T-helper 1 cell treated with Interleukin-12 subunit alpha and Interleukin-12 subunit beta and Interleukin-4 antibody, amounts not matched to agents 30 ng/mL and 1 ng/mL, for 36 hours (primary cell): ENCODE data around the gene PDZRN3. TPM values are rescaled to one million over a fixed set of nuclear protein-coding genes. Genes with fewer than 3 reads are reported as not detected.

Experiments
- intact Hi-C: fragments of 100-400 bp; cut with micrococcal nuclease; formaldehyde crosslinking; loops from one replicate; pipeline ENCODE4 v1.15.1; 2024
- total RNA-seq: library from RNA; stranded (reverse); gene quantifications from 2 replicates; pipeline ENCODE4 v1.2.3, GENCODE V29; 2022

Gene PDZRN3
- total RNA-seq, 1 donor from 2014 or later = not detected

DNA sequence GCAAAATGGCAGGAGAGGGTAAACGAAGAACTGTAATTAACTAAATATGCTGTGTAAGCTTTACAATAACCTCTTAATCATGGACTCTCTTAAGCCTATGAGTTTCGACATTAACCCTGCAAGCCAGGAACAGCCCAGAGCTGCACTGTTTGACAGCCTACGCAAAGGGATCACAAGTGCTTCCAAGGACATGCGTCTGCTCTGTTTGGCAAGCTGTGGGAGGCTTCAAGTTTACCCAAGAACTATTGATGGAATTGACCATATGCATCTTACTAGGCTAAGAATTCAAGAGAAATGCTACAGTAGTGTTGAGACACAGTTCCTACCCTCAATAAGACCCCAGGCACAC lies 66.0 kb downstream of the PDZRN3 start:
- intact Hi-C loops = no loop called here

- intact Hi-C loops = no loop called here
Observed at GRCh38 chr3:73557986-73558726, 66.6 kb downstream of the PDZRN3 start.

DNA sequence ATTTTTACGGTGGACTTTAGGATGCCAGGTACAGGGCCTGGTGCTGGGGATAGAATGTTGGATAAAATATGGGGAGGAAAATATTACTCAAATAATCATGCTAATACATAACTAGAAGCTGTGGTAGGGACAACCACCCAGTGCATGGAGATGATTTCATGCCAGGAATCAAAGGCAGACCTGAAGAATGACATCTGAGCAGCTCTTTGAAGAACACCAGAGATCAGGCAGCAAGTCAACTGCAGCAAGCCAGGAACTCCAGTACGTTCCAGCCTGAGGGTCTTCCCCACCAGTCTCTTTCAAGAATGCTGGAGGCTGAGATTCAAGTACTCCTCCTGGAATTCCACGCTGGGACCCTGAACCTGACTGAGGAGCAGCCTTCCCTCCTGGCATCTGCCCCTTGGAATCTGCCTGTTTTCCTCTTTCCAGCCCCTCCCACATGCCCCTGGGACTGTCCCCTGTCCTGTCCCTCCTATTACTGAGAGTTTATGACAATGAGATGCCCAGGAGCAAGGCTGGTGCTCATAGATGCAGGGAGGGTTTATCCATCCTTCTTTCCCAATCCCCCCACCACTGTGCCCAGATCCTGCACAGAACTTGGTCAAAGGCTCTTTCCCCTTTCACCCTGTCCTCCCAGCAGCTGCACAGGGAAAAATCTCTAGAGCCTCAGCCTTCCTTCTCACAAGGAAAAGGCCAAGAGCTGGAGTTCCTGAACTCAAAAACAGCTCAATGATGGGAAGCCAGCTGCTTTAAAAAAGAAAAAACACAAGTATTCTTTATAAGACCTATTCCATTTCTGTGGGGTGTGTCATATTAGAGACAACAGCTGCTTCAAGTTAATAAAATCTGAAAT lies 68.0 kb downstream of the PDZRN3 start:
- intact Hi-C loops = no loop called here

GRCh38 chr3:73555076-73555475 lies 69.7 kb downstream of the PDZRN3 start:
- intact Hi-C loops = no loop called here

- intact Hi-C loops = no loop called here
Observed at GRCh38 chr3:73552700-73553099, 72.0 kb downstream of the PDZRN3 start.

DNA sequence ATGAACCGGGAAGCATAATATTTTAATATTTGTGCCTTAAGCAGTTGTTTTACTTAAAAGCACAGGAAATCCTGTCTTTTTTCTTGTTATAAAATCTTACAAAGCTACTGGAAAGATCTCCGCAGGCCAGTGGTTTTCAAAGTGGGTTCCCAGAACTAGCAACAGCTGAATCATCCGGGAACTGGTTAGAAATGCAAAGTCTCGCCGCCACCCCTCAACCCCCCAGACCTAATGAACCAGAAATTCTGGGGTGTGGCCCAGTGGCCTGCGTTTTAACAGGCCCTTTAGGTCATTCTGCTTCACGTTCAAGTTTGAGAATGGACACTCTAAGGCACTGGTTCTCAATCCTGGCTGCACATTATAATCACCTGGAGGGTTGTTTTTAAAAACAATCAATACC lies 74.7 kb downstream of the PDZRN3 start:
- intact Hi-C loops = no loop called here

DNA sequence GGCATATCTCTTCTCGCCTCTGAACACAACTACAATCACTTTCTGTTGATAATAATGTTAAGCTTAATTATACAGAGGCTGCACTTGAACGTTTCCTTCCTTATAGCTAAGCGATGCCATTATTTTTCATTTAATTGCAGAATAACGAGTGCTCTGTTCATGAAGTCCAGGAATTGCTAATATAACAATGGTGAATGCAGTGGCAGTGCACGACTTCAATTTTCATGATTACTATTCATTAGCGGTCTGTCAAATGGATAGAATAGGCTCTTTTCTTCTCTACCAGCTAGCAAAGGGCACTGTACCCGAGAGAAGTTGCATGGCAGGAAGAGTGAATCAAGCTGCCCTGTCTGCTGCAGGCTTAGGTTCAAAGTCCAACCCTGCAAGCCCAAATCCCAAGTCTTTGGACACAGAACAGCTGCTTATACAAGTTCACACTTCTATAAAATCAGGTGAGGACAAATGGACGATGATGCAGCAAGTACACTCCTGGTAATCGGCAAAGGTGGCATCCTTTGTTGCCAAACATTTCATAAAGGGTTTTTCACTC lies 75.6 kb downstream of the PDZRN3 start:
- intact Hi-C loops = no loop called here

GRCh38 chr3:73548436-73548835 lies 76.3 kb downstream of the PDZRN3 start:
- intact Hi-C loops = no loop called here

- intact Hi-C loops = no loop called here
Observed at GRCh38 chr3:73547427-73548248, 77.1 kb downstream of the PDZRN3 start.

DNA sequence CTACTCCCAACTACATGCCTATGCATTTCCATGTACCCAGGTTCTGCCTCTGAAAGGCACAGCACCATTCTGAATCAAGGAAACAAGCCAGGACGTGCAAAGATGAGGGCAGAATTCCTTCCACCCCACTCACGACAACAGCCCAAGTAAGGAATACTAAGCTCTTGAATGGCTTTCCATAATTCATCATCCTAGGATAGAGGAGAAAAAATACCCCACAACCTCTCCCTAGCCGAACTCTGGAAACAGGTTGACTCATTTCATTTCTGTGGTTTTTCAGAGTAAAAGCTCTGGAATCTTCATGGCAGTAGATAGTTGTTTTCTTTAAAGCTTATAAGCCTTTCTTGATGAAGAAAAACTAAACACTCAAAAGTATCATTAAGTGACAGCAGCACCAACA lies 77.8 kb downstream of the PDZRN3 start:
- intact Hi-C loops = no loop called here

DNA sequence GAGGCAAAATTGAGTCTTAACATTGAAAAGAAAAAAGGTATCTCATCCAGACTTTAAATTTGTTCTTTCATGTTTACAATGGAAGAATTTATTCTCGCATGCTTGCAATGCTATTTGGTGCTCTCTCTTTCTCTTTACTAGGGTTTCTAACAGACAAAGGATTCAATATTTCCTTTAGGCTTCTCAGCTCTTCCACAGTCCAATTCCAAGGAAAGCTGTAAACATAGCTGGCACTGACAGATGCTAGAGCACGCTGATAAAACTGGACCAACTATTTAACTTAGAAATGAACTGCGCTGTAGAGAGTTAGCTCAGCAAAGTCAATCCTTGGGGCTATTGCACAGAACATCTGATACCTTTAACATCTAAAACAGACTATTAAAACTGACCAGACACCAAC lies 81.3 kb downstream of the PDZRN3 start:
- intact Hi-C loops = no loop called here

DNA sequence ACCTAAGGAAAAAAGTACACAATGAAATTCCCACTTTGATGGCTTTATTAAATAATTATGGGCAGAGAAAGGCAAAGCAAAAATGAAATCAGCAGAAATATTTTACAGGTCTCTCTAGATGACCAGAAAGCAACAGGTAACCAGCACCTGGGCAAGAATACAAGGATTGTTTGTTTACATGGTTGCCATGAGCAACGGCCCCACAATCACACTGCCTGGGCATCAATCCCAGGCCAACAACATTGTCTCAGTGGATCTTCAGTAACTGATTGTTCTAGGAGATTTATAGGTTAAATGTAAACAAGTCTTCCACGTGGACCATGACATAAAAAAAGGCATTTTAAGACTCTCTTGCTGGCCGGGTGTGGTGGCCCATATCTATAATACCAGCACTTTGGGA lies 82.6 kb downstream of the PDZRN3 start:
- intact Hi-C loops = no loop called here

- intact Hi-C loops = no loop called here
Observed at GRCh38 chr3:73540969-73541740, 83.6 kb downstream of the PDZRN3 start.

GRCh38 chr3:73538486-73538885 lies 86.3 kb downstream of the PDZRN3 start:
- intact Hi-C loops = no loop called here

- intact Hi-C loops = no loop called here
Observed at GRCh38 chr3:73536952-73537351, 87.8 kb downstream of the PDZRN3 start.

DNA sequence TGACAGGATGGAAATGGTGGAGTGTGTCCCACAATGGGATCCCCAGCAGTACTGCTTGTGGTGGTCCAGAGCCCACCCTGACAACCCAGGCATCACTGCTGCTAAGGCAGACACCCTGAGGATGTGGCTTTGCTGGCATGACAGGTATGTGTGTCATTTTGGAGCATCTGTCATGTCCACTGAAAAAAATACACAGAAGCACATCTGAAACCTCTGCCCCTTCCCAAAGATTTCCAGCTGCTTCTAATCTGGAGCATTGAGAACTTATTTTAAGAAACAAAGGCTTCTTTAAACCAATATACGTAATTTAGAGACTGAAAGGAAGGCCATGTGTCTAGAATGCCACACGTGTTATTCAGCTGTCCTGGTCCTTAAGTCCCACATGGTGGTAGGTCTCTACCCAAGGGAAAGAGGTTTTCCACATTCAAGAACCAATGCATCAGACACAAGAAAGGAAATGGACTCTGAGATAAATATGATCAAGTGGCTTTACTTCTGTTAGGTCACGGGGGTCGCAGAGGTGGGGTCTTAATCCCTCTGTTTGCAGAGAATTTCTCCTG lies 88.3 kb downstream of the PDZRN3 start:
- intact Hi-C loops = no loop called here

GRCh38 chr3:73535931-73536330 lies 88.8 kb downstream of the PDZRN3 start:
- intact Hi-C loops = no loop called here

- intact Hi-C loops = no loop called here
Observed at GRCh38 chr3:73535137-73535536, 89.6 kb downstream of the PDZRN3 start.

DNA sequence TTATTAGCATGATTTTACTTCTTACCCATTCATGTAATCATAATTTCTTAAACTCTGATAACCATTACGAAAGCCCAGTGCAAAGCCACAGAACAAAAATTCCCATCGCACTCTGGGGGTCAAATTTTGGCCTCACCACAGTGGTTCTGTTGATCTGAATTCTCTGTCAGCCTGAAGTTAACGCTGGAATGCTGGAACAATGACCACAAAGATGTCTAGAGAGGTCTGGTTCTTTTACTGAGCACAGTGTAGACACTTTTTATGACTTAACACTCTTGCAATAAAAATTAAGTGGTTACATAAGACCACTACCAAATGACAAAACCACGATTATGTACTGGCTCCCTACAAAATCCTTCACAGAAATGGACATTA lies 94.7 kb downstream of the PDZRN3 start:
- intact Hi-C loops = no loop called here

DNA sequence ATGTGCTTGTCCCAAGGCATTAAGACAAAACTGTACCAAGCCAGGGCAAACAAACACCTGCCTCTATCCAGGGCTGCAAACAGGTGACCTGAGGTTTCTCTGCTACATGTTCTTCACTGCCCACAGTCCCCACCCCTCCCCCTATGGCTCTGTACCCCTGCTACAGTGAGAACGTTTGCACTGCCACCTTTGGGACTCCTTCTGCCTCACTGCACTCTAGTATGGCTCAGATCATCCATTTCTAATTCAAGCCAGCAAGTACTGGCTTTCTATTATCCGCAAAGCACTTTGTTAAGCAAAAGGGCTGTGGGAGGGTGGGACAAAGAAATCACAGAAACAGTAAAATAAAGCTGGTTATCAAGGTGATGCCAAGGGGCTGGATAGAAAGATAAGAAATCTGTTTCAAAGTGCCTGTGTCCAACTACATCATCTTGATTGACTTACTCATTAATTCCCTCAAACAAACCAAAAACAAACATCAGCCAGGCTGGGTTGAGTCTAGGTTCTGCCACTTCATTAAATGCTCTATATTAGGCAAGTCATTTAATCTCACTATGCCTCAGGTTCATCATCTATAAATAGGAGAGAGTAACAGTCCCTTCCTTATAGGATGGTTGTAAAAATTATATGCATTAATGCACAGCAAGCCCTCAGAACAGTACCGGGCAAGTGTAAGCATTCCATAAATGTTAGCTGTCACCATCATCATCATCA lies 95.3 kb downstream of the PDZRN3 start:
- intact Hi-C loops = no loop called here
